A673 (cell line): ENCODE results near the gene NUP93.

Source experiments
- EZH2 ChIP-seq: fragments of 200-600 bp; sonication (generic); IDR thresholded peaks from 2 replicates; pipeline ENCODE4 v1.6.1; 2017; ENCODE audit warnings: borderline replicate concordance, low read depth, mild to moderate bottlenecking, mixed read lengths, antibody characterized with exemption, low read length; ENCODE audit not compliant: poor library complexity, severe bottlenecking
- TF ChIP-seq, protein P1 (sequence below): fragments of 300-800, 200-600 bp; sonication (generic); conservative IDR thresholded peaks from 2 replicates; pipeline ENCODE4 v1.5.1; 2017; ENCODE audit warnings: low read depth, mild to moderate bottlenecking, antibody characterized with exemption, low read length, moderate library complexity, mixed read lengths

DNA sequence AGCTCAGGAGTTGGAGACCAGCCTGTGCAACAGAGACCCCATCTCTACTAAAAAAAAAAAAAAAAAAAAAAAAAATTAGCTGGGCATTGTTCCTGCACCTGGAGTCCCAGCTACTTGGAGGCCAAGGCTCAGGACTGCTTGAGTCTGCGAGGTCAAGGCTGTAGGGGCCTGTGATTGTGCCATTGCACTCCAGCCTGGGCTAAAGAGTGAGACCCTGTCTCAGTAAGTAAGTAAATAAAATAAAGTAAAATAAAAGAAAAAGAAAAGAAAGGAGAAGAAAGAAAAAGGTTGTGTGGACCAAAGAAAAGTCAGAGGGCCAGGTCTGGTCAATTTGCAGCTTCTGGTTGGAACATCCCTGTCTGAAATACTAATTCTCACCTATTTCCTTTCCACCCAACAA lies 29.3 kb upstream of the NUP93 start:
- TF ChIP-seq, protein P1, sequence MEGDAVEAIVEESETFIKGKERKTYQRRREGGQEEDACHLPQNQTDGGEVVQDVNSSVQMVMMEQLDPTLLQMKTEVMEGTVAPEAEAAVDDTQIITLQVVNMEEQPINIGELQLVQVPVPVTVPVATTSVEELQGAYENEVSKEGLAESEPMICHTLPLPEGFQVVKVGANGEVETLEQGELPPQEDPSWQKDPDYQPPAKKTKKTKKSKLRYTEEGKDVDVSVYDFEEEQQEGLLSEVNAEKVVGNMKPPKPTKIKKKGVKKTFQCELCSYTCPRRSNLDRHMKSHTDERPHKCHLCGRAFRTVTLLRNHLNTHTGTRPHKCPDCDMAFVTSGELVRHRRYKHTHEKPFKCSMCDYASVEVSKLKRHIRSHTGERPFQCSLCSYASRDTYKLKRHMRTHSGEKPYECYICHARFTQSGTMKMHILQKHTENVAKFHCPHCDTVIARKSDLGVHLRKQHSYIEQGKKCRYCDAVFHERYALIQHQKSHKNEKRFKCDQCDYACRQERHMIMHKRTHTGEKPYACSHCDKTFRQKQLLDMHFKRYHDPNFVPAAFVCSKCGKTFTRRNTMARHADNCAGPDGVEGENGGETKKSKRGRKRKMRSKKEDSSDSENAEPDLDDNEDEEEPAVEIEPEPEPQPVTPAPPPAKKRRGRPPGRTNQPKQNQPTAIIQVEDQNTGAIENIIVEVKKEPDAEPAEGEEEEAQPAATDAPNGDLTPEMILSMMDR: no peak
- TF ChIP-seq EZH2: no peak
